ENCODE measurements around the gene BAAT. TPM values are rescaled to one million over a fixed set of nuclear protein-coding genes. Genes with fewer than 3 reads are reported as not detected.

BAAT gene
- total RNA-seq, 3 donors from 2014 or later: 0.14 TPM; not detected in 2

DNA sequence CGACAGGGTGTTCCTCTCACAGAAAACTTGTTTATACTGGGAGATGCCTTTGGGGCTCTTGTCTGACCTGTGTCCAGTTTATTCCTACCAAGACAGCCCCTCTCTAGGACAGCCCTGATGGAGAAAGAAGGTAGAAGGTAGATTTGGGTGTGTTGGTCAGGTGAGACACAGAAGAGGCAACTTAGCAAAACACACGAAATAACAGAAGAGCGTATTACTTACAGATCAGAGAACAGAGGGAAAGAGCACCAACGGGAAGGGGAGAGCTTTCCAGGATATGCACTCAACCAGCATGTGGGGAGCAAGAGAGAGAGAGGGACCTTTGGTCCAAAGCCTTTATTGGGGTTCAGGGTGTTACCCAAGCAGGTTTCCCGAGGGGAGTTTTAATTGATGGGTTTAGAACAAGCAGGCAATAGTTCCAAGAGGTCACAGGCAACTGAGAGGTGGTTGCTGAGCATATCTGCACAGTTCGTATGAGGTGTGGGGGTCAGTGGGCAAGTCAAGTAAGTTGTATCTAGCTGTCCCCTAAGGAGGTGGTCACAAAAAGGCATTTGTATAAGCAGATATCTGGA lies 31.8 kb downstream of the BAAT start:
- TF ChIP-seq, protein P1, sequence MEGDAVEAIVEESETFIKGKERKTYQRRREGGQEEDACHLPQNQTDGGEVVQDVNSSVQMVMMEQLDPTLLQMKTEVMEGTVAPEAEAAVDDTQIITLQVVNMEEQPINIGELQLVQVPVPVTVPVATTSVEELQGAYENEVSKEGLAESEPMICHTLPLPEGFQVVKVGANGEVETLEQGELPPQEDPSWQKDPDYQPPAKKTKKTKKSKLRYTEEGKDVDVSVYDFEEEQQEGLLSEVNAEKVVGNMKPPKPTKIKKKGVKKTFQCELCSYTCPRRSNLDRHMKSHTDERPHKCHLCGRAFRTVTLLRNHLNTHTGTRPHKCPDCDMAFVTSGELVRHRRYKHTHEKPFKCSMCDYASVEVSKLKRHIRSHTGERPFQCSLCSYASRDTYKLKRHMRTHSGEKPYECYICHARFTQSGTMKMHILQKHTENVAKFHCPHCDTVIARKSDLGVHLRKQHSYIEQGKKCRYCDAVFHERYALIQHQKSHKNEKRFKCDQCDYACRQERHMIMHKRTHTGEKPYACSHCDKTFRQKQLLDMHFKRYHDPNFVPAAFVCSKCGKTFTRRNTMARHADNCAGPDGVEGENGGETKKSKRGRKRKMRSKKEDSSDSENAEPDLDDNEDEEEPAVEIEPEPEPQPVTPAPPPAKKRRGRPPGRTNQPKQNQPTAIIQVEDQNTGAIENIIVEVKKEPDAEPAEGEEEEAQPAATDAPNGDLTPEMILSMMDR (IDR thresholded peaks at IDR 0.05): no peak
- Histone ChIP-seq H3K4me1 (ENCODE audit: low read depth) (peaks cover 8% of the 10 kb centered on the region), H3K4me3 (no peak overlapping the region), H3K36me3 (ENCODE audit: low read depth) (no peaks in the 10 kb centered on the region), H3K9me3 (no peaks in the 10 kb centered on the region)
- DNase-seq: no peak
- intact Hi-C loops (cut with DNase I, micrococcal nuclease): no loop called here
- no peak for ATAC-seq

DNA sequence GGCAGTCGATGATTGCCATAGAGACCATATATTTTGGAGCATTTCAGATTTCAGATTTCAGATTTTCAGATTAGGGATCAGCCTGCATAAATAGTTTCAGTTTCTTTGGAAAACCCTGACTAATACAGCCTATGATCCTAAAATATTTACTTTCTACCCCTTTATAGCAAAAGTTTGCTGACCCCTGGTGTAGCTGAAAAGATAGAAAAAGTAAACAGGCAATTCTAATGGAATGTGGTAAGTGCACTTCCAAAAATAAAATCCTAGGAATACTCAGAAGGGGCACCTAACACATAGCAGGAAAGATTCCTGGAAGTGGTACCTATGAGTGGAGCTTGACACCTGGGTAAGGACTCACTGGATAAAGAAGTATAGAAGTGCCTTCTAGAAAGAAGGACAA lies 34.5 kb downstream of the BAAT start:
- no peak for ATAC-seq
- H3K36me3 ChIP-seq (ENCODE audit: low read depth): no peaks in the 10 kb centered on the region
- H3K9me3 ChIP-seq: no peaks in the 10 kb centered on the region
- TF ChIP-seq, protein P1 (IDR thresholded peaks at IDR 0.05): no peak
- intact Hi-C loops (cut with DNase I, micrococcal nuclease): no loop called here
- DNase-seq: no peak
- peaks cover 7% of the 10 kb centered on the region for H3K4me1 ChIP-seq (ENCODE audit: low read depth)
- no peak overlapping the region for H3K4me3 ChIP-seq

DNA sequence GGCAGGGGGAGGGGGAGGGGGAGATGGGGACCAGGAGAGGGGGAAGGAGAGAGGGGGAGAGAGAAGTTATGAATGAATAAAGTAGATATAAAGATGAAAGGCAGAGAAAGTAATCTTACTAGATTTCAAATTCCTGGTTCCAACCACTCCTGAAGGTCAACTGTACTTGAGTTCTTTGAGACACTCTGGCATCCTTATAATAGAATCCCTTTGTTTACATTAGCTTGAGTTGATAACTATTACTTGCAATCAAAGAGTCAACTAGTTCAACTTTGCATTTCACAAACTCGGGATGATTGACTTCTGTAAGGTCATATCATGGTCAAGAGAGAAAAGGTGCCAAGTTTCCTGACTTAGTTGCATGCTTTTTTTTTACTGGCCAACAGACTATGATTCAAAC lies 42.2 kb downstream of the BAAT start:
- no peaks in the 10 kb centered on the region for H3K9me3 ChIP-seq
- no peaks in the 10 kb centered on the region for H3K36me3 ChIP-seq (ENCODE audit: low read depth)
- DNase-seq: no peak
- TF ChIP-seq, protein P1 (IDR thresholded peaks at IDR 0.05): no peak
- intact Hi-C loops (cut with DNase I, micrococcal nuclease): no loop called here
- no peak overlapping the region for H3K4me3 ChIP-seq
- no peaks in the 10 kb centered on the region for H3K4me1 ChIP-seq (ENCODE audit: low read depth)
- no peak for ATAC-seq

DNA sequence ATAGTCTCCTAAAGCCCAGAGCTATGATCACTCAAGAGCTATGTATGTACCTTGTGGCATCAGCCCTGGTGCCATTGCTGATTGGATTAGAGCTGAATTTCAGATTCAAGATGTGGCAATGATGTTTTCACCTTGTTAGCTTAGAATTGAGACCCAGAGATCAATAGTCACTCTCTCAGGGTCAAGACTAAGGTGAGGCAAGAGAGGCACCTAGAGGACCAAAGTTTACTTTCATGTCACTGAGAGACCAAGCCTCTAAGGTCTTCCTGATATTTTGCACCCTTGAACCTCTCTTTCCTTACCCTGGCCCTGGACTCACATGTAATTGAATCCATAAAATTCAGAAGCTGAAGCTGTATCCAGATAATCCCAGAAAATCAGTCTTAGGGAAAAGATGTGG lies 42.8 kb downstream of the BAAT start:
- intact Hi-C loops (cut with DNase I, micrococcal nuclease): no loop called here
- Histone ChIP-seq H3K36me3 (ENCODE audit: low read depth) (no peaks in the 10 kb centered on the region), H3K4me1 (ENCODE audit: low read depth) (no peaks in the 10 kb centered on the region), H3K9me3 (no peaks in the 10 kb centered on the region), H3K4me3 (no peak overlapping the region)
- DNase-seq: no peak
- TF ChIP-seq, protein P1 (IDR thresholded peaks at IDR 0.05): no peak
- ATAC-seq: no peak

DNA sequence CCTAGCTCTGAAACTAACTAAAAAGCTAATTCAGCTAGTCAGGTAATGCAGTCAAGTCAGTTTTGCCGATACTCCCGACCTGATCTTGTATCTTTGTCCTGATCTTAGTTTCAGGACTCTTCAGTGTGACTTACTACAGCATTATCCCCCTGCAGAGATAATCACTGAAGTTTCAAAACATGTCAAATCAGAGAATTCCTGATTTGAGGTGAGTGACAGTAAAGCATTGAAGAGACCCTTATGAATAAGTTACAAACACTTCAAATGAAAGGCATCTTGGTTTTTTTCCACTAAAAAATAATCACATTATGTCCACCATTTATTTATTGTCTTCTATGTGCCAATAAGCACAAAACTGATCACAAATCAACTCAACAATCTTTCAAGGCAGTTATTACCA lies 47.6 kb downstream of the BAAT start:
- TF ChIP-seq, protein P1 (IDR thresholded peaks at IDR 0.05): no peak
- no peak overlapping the region for H3K4me3 ChIP-seq
- no peaks in the 10 kb centered on the region for H3K36me3 ChIP-seq (ENCODE audit: low read depth)
- no peaks in the 10 kb centered on the region for H3K9me3 ChIP-seq
- intact Hi-C loops (cut with DNase I, micrococcal nuclease): no loop called here
- ATAC-seq (no peak), DNase-seq (no peak)
- no peaks in the 10 kb centered on the region for H3K4me1 ChIP-seq (ENCODE audit: low read depth)

DNA sequence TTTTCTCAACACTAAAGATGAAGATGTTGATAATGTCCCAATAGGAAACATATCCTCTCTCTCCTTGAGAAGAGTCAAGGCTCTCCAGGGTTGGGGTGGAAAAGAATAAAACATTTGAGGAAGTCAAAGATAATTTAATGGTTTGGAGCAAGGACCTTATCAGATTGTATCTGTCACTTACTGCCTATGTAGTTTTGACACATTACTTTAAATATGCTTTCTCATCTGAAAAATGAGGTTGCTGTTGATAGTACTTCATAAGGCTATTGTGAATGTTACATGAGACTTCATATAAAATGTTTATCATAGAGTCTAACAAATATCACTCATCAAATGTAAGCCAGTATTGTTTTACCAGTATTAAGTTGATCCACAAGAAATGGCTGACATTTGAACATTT lies 48.7 kb downstream of the BAAT start:
- TF ChIP-seq, protein P1 (IDR thresholded peaks at IDR 0.05): no peak
- intact Hi-C loops (cut with DNase I, micrococcal nuclease): no loop called here
- DNase-seq: no peak
- Histone ChIP-seq H3K36me3 (ENCODE audit: low read depth) (no peaks in the 10 kb centered on the region), H3K4me3 (no peak overlapping the region), H3K9me3 (no peaks in the 10 kb centered on the region), H3K4me1 (ENCODE audit: low read depth) (no peaks in the 10 kb centered on the region)
- ATAC-seq: no peak
